ENCODE measurements around the gene NPTX1.

The NPTX1 gene

GRCh38 chr17:80443916-80444643 lies 32.3 kb downstream of the NPTX1 start:
- DNase-seq (ENCODE audit: low read depth): no peak
- no peak overlapping the region for H3K4me3 ChIP-seq (ENCODE audit: low read depth, low read length)
- TF ChIP-seq, protein P1, sequence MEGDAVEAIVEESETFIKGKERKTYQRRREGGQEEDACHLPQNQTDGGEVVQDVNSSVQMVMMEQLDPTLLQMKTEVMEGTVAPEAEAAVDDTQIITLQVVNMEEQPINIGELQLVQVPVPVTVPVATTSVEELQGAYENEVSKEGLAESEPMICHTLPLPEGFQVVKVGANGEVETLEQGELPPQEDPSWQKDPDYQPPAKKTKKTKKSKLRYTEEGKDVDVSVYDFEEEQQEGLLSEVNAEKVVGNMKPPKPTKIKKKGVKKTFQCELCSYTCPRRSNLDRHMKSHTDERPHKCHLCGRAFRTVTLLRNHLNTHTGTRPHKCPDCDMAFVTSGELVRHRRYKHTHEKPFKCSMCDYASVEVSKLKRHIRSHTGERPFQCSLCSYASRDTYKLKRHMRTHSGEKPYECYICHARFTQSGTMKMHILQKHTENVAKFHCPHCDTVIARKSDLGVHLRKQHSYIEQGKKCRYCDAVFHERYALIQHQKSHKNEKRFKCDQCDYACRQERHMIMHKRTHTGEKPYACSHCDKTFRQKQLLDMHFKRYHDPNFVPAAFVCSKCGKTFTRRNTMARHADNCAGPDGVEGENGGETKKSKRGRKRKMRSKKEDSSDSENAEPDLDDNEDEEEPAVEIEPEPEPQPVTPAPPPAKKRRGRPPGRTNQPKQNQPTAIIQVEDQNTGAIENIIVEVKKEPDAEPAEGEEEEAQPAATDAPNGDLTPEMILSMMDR (IDR thresholded peaks at IDR 0.05; ENCODE audit: low read depth, low read length, missing control alignments): no peak

DNA sequence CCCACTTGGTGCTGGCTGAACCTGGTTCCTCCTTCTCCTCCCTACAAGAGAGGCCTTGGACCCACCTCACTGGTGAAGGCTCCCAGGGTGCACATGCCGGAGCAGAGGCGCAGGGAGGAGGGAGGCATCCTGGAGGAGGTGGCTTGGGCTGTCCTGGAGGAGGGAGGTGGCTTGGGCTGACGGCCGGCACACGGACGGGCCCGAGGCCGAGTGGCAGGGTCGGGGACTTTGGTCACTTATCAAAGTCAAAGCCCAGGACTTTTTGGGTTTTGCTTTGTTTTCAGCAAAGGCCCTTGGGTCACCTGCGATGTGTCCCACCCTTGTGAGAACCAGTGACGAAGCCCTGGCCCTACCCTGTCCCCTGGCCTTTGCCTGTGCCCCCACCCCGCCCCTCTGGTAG lies 32.9 kb downstream of the NPTX1 start:
- TF ChIP-seq, protein P1 (IDR thresholded peaks at IDR 0.05; ENCODE audit: low read depth, low read length, missing control alignments): no peak
- H3K4me3 ChIP-seq (ENCODE audit: low read depth, low read length): no peak overlapping the region
- DNase-seq (ENCODE audit: low read depth): no peak

GRCh38 chr17:80442764-80443163 lies 33.6 kb downstream of the NPTX1 start:
- no peak overlapping the region for H3K4me3 ChIP-seq (ENCODE audit: low read depth, low read length)
- no peak for DNase-seq (ENCODE audit: low read depth)
- TF ChIP-seq, protein P1 (IDR thresholded peaks at IDR 0.05; ENCODE audit: low read depth, low read length, missing control alignments): no peak

DNA sequence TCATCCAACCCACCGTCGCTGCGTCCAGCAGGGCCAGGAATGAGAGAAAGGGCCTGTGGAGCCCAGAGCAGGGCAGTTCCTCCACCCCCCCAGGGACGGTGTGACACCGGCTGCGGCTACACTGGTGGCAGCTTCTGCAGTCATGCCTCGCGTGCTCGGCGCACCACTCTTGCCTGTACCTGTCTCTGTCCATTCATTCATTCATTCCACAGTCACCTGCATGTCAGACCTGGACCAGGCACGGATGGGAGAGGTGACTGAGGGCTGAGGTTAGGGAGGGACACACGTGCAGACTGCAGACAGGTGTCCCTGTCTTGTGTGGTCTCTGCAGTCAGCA lies 34.1 kb downstream of the NPTX1 start:
- DNase-seq (ENCODE audit: low read depth): no peak
- TF ChIP-seq, protein P1 (IDR thresholded peaks at IDR 0.05; ENCODE audit: low read depth, low read length, missing control alignments): no peak
- H3K4me3 ChIP-seq (ENCODE audit: low read depth, low read length): no peak overlapping the region

DNA sequence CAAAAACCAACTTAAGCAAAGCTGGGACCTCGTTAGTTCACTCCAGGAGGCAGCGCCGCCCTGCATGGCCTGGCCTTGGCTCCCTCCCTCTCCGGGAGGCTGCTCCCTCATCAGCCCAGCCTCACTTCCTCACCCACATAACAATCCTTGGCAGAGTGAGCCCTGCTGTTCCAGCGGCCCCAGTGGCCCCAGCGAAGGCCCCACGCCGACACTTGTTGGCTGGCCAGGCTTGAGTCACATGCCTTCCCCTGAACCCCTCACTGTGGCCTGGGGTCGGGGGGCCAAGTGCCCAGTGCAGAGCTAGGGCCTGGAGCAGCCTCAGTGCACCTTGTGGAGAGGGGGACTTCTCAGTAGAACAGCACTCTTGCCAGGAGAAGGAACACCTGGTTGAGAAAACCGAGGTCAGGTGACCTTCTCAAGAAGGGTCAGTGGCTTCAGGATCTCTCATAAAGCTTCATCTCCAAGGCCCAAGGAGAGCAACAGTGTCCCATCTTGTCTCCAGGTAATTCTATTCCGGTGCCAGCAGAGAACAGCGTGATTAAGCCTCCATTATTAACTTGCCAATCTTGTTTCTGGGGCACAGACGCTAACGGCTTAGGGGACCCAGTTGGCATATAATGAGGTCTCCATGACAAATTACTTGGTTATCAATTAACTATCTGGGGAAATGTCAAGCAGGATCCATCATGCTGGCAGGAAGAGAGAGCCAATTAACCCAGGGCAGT lies 34.6 kb downstream of the NPTX1 start:
- DNase-seq (ENCODE audit: low read depth): no peak
- H3K4me3 ChIP-seq (ENCODE audit: low read depth, low read length): no peak overlapping the region
- TF ChIP-seq, protein P1 (IDR thresholded peaks at IDR 0.05; ENCODE audit: low read depth, low read length, missing control alignments): no peak

GRCh38 chr17:80441133-80441578 lies 35.3 kb downstream of the NPTX1 start:
- no peak overlapping the region for H3K4me3 ChIP-seq (ENCODE audit: low read depth, low read length)
- TF ChIP-seq, protein P1 (IDR thresholded peaks at IDR 0.05; ENCODE audit: low read depth, low read length, missing control alignments): no peak
- no peak for DNase-seq (ENCODE audit: low read depth)

All from GM12864 (cell line).